HEK293T (cell line): Measurements from ENCODE around the gene EGFR.

Source experiments
- ARNT ChIP-seq: fragments of 450-650 bp; IDR thresholded peaks from 2 replicates; pipeline ENCODE4 v1.6.1; 2017; ENCODE audit warnings: mild to moderate bottlenecking
- BHLHE40 ChIP-seq: fragments of 450-650 bp; IDR thresholded peaks from 2 replicates; pipeline ENCODE4 v1.6.1; 2016; ENCODE audit warnings: mild to moderate bottlenecking, moderate library complexity, borderline replicate concordance
- FOXA1 ChIP-seq: fragments of 450-650 bp; IDR thresholded peaks from 2 replicates; pipeline ENCODE4 v1.6.1; 2016; ENCODE audit warnings: mild to moderate bottlenecking
- FOXM1 ChIP-seq: fragments of 450-650 bp; IDR thresholded peaks from 2 replicates; pipeline ENCODE4 v1.6.1; 2017; ENCODE audit warnings: mild to moderate bottlenecking, borderline replicate concordance
- HDGF ChIP-seq: fragments of 450-650 bp; IDR thresholded peaks from 2 replicates; pipeline ENCODE4 v1.6.1; 2017; ENCODE audit warnings: antibody characterized with exemption, borderline replicate concordance
- L3MBTL2 ChIP-seq: fragments of 450-650 bp; conservative IDR thresholded peaks from 2 replicates; pipeline ENCODE4 v1.6.1; 2016; ENCODE audit warnings: mild to moderate bottlenecking
- LEF1 ChIP-seq: fragments of 450-650 bp; IDR thresholded peaks from 2 replicates; pipeline ENCODE4 v1.6.1; 2017; ENCODE audit warnings: mild to moderate bottlenecking, borderline replicate concordance
- NFRKB ChIP-seq: fragments of 450-650 bp; IDR thresholded peaks from 2 replicates; pipeline ENCODE4 v1.6.1; 2016; ENCODE audit warnings: mild to moderate bottlenecking, moderate library complexity
- SP1 ChIP-seq: fragments of 450-650 bp; IDR thresholded peaks from 2 replicates; pipeline ENCODE4 v1.6.1; 2017
- SUZ12 ChIP-seq: fragments of 450-650 bp; IDR thresholded peaks from 2 replicates; pipeline ENCODE4 v1.6.1; 2016; ENCODE audit warnings: mild to moderate bottlenecking
- TARDBP ChIP-seq: fragments of 450-650 bp; IDR thresholded peaks from 2 replicates; pipeline ENCODE4 v1.6.1; 2016
- ZNF384 ChIP-seq: fragments of 450-650 bp; IDR thresholded peaks from 2 replicates; pipeline ENCODE4 v1.6.1; 2016

GRCh38 chr7:55174456-55174855 is 155.6 kb downstream of the EGFR start:
- TF ChIP-seq LEF1 (no peak), ARNT (no peak), FOXA1 (no peak), ZNF384 (no peak), FOXM1 (no peak), NFRKB (no peak), TARDBP (no peak), HDGF (no peak), SP1 (no peak), BHLHE40 (no peak), SUZ12 (no peak), L3MBTL2 (no peak)
